ENCODE data around the gene BMERB1.

- peak; percentile 68 for TF ChIP-seq CTCF (conservative IDR thresholded peaks at IDR 0.05; ENCODE audit: low read depth, low read length)
- TF ChIP-seq EZH2 (IDR thresholded peaks at IDR 0.05; ENCODE audit: low read length, unreplicated experiment), result no peak
These were observed 32.7 kb downstream of the BMERB1 start for GRCh38 chr16:15466886-15467781.
